Fibroblast of the conjunctiva (primary cell): ENCODE measurements around the gene RNF223.
"Not testable (repeated sequence)": the region's sequence is repeated elsewhere in the genome, so short reads cannot be mapped to it uniquely, and the experiment has no call there.

Experiments
- DNase-seq: peaks from one replicate; pipeline ENCODE4 v3.0.0-alpha.2; 2010; ENCODE audit warnings: low read depth

The RNF223 gene

GRCh38 chr1:1044455-1045078 lies 29.5 kb downstream of the RNF223 start:
- no peak for DNase-seq

- DNase-seq: no peak
Observed at GRCh38 chr1:1043921-1044320, 30.2 kb downstream of the RNF223 start.

- no peak for DNase-seq
Observed at GRCh38 chr1:1043411-1043810, 30.7 kb downstream of the RNF223 start.

- DNase-seq: no peak
Observed at GRCh38 chr1:1042835-1043234, 31.3 kb downstream of the RNF223 start.

- no peak for DNase-seq
Observed at GRCh38 chr1:1041873-1042272, 32.2 kb downstream of the RNF223 start.

DNA sequence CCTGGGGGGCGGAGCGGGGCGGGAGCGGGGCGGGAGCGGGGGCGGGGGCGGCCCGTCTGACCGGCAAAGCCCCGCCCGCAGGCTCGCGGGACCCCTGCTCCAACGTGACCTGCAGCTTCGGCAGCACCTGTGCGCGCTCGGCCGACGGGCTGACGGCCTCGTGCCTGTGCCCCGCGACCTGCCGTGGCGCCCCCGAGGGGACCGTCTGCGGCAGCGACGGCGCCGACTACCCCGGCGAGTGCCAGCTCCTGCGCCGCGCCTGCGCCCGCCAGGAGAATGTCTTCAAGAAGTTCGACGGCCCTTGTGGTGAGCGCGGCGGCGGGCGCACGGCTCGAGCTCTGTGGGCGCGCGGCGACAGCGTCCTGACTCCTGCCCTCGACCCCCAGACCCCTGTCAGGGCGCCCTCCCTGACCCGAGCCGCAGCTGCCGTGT lies 33.0 kb downstream of the RNF223 start:
- no peak for DNase-seq

GRCh38 chr1:1040004-1040991 lies 33.8 kb downstream of the RNF223 start:
- peak; percentile 47 for DNase-seq

DNA sequence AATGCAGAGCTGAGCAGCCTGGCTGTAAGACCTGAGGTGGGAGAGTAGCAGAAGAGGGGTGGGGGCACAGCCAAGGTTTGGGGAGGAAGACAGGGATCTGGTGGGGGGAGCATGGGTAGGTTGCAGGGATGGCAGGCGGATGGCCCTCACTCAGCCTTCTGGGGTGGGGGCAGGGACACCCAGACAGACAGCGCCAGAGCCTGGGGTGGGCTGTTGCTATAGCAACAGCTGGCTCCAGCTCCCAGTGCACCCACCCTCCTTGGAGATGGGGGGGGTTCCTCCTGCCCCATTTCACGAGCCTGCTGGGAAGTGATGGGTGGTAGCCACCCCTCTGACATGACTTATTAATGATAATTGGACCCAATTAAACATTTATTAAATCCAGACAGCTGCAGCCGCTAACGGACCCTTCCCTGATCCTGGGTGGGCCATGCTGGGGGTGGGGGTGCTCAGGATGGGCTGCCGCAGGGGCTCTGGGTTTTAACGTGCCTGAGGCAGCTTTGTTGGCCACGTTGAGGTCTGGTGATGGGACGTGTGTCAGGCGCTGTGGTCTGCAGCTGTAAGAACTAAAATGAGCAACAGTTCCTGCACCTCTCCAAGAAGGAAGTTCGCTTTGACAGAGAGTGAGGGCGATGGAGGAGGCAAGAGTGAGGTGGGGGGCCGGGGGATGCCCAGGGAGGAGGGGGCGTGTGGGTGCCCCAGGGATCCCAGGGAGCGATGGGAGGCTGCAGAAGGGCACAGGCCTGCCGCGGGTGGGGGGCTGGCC lies 34.8 kb downstream of the RNF223 start:
- DNase-seq: no peak

GRCh38 chr1:1038694-1039093 lies 35.4 kb downstream of the RNF223 start:
- DNase-seq: no peak

- DNase-seq: no peak
Observed at GRCh38 chr1:1037366-1038327, 36.5 kb downstream of the RNF223 start.

DNA sequence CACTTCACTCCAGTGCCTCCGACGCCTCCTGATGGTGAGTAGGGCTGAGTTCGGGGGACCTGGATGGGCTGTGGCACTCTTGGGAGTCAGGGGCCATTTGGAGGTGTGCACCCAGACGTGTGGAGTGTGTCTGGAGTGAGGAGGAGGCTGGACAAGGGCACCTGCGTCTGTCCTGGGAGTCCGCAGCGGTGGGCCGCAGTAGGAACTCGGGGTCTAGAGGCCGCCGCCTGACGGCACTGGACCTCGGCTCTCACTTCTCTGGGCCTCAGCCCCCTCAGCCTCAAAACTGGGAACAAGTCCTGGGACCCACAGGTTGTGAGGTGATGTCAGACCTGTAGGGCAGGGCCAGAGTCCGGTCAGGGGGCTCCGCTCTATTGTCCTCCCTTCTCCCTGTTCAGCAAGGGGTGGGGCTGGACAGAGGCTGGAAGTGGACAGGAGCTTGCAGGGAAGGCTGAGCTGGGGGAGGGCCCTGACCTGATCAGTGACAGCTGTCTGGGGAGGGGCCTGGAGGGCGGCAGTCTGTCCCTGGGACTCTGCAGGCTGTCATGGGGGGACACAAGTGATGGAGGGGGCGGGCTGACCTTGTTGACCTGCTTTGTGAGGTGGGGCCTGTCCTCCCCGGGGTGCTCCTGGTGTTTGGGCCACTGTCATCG lies 38.7 kb downstream of the RNF223 start:
- DNase-seq: no peak

GRCh38 chr1:1034439-1034781 lies 39.7 kb downstream of the RNF223 start:
- DNase-seq: no peak

- DNase-seq: no peak
Observed at GRCh38 chr1:1033731-1034438, 40.2 kb downstream of the RNF223 start.

DNA sequence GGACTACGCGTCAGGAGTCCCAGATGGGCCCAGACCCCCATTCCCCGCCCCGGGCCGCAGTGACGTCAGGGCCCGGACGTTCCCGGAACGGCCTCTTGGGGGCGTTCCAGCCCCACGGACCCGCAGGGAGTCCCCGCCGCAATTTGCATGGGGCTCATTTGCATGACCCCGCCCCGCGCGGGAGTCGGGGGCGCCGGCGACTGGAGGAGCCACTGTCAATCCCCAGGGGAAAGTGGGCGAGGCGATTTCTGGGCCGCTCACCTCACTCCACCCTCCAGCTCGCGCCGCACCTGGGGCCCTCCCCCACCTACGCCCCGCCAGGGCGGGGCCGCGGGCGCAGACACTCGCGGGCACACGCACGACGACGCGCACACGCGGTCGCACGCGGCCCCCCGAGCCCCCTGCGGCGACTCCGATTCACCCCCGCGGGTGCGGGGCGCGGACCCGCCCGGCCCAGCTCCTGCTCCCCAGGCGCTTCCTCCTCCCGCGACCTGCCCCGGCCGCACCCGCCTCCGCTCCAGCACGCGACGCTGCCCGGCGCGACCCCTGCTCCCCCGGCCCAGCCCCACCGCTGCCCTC lies 41.0 kb downstream of the RNF223 start:
- DNase-seq: no peak

GRCh38 chr1:1032424-1032823 lies 41.7 kb downstream of the RNF223 start:
- DNase-seq: no peak

- no peak for DNase-seq
Observed at GRCh38 chr1:1031659-1032235, 42.4 kb downstream of the RNF223 start.

DNA sequence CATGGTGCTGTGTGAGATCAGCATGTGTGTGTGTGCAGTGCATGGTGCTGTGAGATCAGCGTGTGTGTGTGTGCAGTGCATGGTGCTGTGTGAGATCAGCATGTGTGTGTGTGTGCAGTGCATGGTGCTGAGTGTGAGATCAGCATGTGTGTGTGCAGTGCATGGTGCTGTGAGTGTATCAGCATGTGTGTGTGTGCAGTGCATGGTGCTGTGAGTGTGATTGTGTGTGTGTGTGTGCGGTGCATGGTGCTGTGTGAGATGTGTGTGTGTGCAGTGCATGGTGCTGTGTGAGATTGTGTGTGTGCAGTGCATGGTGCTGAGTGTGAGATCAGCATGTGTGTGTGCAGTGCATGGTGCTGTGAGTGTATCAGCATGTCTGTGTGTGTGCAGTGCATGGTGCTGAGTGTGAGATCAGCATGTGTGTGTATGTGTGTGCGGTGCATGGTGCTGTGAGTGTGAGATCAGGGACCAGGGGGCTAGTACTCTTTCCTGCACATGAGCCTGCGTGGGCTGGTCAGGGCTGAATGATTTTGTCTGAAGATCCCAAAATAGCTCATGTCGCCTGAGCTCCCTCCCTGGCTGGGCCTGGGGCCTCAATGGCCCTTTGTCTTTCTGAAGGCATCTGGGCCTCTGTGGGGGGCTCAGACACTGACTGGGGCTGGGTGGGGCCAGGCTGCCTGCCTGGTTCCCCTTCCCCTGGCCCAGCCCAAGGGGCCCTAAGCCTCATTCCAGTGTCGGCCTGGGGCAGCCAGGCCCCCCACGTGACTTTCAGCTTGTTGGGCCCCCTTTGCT lies 43.0 kb downstream of the RNF223 start:
- not testable (repeated sequence) for DNase-seq

GRCh38 chr1:1027791-1028190 lies 46.3 kb downstream of the RNF223 start:
- DNase-seq: no peak
